Activated CD4-positive, alpha-beta T cell treated with anti-CD3 and anti-CD28 coated beads, Interleukin-10, Interleukin-2, amounts not matched to agents 100 ng/mL and 50 ng/mL, durations not matched to agents 16 hours and 8 hours (primary cell): ENCODE data around the gene MAP1LC3B.

Source experiments
- DNase-seq: peaks from one replicate; pipeline ENCODE4 v3.0.0-alpha.2; 2020

The MAP1LC3B gene

DNA sequence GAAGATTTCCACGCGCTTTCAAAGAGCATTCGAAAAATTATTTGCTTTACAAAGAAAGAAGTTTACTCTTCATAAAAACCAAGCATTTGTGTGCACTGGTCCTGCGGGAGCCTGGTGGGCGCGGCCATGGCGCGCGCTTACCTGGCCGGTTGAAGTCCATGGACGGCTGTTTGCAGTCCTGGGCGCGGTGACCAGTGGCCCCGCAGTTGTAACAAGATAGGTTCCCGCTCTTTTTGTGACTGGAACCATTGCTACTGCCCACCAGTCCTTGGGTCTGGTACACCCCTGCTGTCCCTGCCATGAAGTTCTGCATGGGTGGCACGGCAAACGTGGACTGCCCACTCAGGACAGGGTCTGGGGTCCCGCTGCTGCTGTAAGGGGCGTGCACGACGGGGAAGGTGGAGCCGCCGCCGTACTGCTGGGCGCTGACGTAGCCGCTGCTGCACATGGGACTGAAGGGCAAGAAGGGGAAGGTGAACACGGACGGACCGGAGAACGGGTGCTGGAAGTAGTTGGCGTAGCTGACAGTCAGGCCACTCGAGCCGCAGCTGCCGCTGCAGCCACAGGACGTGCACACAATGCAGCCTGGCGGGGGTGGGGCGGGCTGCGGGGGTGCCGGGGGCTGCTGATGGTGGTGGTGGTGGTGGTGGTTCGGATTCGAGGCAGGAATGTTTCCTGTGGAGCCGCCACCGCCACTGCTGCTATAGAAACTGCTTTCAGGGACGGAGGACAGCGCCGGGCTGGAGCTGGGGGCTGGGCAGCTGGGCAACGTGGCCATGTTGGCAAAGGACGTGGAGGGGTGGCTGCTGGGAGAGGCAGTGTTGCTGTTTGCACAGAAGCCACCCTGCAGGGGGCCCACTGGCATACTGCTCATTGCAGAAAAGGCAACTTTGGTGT, 19.5 kb downstream of the MAP1LC3B start:
- DNase-seq, result no peak

DNA sequence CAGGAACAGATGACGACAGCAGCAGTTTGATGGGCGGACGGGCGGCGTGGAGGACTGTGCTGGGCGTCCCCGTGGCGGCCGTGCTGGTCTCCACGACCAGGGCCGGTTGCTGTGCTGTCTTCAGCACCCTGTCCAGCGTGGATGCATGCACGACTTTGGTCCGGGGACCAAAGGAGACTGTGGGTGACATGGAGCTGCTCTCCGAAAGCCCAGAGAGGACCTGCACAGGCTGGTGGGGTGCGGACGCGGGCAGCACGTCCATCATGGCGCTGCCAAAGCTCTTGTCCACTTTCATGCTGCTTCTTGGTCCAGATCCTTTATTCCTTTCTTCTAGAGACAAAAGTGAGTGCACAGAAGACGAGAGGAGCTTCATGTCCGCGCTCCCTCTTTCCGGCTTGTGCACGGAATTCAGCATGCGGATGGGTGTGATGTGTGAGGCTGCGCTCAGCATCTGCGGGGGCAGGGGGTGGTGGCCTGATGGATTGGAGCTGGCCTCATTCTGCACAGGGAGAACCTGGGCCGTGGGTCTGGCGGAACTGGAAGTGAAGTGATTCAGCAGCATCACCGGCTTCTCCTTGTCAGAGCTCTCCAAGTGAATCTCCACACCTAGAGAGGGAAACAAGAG, 20.3 kb downstream of the MAP1LC3B start:
- no peak for DNase-seq

DNA sequence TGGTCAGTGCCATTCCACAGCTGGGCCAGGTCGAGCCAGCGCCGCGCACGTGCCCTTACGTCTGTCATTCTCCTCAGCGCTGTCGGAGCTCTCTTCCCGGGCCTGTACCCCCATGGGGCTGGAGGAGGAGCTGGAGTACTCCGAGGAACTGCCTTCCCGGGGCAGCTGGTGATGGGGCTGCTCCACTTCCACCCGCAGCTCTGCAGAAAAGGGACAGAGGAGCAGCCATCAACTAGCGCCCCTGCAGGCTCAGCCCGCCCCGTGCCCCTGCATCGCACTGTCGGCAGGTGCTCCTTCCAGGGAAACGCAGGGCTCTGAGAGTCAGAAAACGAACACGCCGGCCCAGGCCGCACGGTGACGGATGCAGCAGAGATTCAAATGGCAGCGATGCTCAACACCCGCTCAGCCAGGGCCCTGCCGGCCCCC, 20.9 kb downstream of the MAP1LC3B start:
- no peak for DNase-seq

DNA sequence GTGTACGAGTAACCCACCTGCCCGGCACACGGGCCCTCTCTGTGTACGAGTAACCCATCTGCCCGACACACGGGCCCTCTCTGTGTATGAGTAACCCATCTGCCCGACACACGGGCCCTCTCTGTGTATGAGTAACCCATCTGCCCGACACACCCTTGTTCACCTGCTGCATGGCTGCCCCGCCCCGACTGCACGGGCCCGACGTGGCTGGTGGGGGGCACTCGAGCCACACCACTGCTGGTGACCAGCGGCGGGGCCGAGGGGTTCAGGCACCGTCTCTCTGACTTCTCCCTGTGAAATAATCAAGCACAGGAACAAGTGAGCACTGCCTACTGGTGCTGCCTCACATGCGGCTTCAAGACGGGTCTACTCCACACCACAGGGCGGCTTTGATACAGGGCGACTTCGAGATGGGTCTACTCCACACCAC, 22.1 kb downstream of the MAP1LC3B start:
- DNase-seq, result peak; percentile 70

DNA sequence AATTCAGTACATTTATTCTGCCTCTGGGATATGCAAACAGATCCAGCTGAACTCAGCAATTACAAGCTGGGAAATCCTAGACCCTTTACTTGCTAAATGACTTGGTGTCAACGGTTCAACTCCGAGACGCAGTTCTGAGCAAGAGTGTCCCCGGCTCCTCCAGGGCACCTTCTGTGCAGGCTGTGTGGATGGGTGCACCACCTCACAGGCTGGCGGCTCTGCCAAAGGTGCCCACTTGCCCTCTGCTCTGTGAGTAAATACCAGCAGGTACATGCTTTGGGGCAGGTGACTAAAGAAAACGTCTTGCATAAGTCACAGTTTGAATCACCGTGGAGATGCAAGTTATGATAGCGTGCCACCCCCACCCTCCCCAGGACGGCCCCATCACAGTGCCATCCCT, 23.3 kb downstream of the MAP1LC3B start:
- DNase-seq, result no peak

DNA sequence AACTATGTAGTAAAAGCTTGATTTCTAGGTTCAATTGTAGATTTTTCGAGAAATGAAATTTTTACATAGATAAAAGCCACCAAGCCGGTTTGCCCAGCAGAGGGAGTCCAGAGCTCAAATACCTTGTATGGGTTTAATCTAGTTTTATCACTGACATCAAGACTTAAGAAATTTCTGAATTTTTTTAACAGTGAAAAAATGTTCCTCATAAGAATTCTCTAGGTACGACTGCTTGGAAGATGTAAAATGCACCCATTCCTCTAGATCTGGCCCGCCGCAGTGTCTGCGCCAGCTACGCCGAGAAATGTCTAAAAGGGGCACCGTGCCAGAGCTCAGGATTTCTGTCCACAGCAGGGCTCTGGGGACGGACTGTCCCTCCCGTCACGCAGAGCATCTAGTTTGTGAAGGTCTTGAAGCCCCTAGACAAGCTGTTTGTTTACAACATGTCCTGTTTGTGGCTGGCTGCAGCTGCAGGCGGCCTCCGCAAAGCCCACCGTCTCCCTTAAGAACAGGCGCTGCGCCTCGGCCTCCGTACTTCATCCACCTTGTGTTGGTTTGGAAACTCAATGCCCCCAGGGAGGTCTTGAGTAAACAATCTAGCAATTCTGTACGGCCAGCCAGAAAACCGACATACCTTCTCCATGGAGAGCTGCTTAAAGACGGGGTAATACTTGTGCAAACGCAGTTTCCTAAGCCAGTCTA, 24.8 kb downstream of the MAP1LC3B start:
- DNase-seq, result peak; percentile 40

DNA sequence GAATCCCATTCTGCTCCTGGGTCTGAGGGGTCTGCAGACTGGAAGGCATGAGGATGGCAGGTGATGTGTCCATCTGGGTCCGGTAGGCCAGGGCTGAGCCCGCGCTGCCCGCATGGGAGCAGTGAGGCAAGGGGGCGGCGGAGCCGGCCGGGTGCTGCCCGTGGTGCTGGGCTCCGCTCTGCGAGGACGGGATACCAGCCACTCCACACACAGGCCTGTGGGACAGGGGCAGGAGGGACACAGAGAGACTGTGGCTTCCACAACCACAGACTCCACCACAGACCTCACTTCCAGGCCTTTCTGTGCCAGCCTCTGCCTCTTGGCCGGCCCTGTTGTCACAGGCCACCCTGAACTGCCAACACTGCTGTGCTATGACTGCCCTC, 25.4 kb downstream of the MAP1LC3B start:
- DNase-seq, result no peak

DNA sequence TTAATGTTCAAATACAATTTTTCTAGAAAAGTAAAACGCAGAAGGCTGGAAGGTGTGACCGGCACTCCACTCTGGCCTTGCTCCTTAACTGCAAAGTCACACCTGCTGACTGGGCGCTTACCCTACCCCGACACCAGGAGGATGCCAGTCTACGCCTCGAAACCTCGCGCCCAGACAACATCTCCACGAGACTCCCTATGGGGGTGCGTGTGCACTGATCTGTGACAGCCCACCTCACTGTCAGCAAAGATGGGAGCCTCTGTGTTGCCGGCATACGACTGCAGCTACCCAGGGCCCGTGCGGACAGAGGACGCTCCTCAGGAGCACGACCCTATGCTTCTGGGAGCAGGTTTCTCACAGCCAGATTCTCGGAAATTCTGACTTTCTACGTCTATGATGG, 26.1 kb downstream of the MAP1LC3B start:
- DNase-seq, result no peak

DNA sequence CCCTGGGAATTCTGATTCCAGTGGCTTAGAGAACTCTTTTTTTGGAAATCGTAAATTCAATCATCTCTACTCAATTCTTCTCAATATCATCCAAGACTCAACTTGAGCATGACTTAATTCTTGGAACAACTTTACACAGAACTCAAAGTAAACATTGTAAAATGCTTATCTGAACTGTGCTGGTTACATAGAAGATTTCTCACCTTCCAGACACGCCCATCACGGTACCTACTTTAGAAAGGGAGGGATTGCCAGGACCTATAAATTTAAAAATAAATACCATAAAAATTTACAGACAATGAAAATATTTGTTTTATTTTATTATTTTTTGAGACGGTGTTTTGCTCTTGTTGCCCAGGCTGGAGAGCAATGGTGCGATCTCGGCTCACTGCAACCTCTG, 26.5 kb downstream of the MAP1LC3B start:
- no peak for DNase-seq

DNA sequence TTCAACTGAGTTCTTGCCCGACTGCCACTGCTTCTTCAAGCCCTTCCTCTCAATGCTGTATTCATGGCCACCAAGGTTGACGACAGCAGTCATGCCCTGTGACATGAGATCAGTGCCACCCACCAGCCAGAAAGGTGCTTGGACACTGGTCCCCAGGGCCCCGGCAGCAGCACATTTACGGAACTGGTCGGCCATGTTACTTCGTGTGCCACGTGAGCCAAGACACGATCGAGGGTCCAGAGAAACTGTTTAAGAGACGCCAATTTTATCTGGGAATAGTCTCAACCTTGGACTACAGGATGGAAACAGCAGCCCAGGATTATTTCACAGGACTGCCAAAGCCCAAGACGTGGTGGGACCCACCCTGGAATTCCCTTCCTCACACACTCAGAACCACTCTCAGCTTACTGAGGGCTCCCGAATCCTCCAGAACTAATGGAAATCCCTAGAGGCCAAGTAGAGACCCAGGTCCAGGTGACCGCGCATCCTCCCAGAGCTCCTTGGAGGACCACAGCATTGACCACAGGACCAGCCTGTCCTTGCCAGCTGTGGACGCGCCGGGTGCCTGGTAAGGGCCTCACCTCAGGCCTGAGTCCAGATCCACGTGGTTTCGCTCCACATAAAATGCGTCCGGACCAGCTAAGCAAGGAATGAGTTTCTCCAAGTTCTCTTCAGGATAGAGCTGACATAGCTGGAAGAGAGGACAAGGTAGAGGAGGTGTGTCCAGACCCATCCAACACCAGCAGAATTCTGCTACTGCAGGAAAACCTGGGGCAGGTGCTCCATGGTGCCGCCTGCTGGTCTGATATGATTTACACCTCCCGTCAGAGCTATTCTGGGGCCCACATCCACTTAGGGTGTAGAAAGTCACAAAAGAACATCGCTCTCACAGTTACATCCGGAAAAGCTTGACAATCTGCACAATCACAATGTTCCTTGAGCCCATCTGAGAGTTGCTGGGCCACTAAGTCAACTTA, 28.2 kb downstream of the MAP1LC3B start:
- DNase-seq, result no peak

DNA sequence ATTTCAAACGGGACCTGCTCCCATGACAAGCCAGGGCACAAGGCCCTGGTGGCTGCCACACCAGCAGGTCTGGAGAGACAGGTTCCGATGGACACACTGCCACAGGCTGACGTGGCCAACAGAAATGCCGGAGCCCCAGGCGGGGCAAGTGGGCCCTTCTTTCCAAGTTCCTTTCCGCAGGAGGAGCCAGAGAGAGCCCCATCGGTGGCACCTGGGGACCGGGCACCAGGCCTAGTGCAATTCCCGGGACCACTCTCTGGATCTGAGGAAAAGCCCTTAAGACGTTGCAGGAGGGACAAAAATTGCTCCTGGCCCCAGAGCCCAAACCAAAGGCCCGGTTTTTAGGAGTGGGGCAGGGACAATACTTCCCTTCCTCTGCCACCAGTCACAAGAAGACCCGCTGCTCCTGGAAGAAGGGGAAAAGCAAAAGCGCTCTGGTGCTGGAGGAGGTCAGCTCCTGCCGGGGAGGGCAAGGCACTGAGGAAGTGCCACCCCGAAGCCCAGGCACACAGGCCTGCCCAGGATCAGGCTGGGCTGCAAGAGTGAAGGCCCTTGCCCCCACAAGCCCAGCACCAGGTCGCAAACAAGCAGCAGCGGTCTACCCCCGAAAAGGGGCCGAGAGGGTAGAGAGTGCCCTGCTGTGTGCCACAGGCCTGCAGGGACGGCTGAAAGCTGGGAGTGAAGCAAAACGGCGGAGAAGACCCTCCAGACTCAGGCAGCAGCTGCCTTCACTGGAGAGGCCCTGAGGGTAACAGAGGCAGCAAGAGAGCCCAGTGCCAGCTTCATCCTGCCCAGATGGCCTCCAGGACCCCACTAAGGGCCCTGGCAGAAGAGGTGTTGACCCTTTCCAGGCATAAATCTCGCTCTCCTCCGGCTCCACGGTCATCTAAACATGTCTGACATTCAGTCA, 29.1 kb downstream of the MAP1LC3B start:
- no peak for DNase-seq

DNA sequence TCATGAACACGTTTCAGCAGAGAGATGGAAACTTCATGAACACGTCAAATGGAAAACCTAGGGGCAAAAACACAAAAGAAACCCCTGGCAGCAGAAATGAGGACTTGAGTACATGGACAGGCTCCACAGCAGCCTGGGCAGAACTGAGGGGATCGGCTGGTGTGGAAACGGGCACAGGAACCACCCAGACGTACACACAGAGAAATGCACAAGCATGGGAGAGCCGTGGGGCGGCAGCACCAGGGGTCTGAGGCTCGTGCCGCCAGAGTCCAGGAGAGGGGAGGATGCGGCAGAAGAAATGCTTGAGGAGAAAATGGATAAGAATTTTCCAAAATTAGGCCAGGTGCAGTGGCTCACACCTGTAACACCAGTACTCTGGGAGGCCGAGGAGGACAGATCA, 30.0 kb downstream of the MAP1LC3B start:
- no peak for DNase-seq

DNA sequence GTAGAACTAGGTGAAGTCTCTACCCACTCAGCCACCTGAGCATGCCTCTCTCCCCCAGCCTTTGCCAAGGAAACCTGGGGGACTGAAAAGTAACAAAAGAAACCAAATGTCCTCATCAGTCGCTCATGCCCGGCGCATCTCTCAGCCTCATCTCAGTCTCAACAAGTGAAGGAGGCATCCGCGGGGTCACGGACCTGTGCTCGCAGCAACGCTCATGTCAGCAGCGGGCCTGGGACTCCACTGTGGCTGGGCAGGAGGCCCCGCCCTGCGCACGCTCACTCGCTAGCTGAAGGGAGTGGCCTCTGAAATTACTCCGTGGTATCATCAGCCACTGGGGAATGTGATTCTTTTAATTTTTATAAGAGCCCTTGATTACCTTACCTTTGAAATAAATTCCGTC, 31.3 kb downstream of the MAP1LC3B start:
- no peak for DNase-seq

DNA sequence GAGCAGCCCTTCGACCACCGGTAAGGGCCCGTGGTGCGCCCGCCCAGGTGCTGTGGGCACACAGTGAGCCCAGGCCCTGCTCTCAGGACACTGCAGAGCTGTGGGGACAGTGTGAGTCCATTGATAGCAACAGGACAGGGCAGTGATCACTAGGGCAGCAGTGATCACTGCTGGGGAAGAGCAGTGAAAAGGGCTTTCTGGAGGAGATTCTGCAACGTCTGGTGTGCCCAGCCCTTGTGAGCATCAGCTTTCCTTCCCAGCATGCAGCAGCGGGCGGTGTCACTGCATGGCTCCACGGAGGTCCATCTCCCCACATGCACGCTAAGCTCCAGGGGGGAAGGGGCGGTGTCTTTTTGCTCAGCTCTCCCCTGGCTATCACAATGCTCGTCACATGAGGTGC, 32.1 kb downstream of the MAP1LC3B start:
- DNase-seq, result no peak

DNA sequence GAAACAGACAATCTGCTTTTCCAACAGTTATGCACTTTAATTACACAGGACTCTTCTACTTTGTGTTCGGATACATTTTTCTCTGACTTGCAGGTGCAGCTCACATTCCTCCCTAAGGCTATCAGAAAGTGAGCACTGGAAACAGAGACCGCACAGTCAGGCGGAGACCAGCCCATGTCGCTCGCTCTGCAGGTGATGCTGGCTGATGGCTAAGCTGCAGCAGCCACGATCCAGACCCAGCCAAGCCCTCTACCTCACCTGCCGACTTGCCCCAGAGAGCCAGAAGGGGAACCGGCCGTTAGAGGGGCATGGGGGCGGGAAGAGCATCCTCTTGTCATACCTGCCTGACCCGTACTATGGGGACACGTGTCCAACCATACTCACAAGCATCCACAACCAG, 33.8 kb downstream of the MAP1LC3B start:
- no peak for DNase-seq

DNA sequence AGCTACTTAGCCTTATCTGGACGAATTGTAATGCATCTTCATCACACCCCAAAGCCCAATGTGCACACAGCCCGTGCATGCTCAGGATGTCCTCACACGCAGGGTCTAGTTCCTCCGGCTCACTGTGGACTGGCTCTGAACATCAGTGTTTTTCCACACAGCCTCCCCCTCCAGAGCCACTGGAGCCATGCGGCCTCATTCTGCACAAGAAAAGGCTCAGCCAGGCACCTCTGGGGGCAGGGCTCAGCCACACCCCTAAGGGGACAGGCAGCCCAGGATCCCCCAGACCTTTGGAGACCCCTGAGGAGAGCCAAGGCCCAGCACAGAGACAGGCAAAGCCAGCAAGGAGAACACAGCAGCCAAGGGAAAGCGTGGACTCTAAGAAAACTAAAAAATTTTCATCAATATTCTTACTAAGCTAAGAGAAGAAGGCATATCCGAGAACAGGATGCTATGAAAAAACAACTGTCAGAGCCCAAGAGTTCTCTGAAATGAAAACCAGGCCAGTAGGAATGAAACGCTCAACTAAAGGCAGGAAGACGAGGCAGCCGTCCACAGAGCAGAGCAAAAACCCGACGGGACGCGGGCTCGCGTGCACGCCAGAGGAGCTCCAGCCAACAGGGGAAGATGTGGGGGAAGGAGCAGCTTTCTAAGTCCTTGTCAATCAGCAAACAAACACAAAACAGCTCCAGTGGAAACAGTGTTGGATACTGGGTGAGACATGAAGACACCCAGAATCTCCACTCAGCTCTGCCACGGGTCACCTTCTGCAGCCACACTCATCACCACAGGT, 34.5 kb downstream of the MAP1LC3B start:
- DNase-seq, result no peak

DNA sequence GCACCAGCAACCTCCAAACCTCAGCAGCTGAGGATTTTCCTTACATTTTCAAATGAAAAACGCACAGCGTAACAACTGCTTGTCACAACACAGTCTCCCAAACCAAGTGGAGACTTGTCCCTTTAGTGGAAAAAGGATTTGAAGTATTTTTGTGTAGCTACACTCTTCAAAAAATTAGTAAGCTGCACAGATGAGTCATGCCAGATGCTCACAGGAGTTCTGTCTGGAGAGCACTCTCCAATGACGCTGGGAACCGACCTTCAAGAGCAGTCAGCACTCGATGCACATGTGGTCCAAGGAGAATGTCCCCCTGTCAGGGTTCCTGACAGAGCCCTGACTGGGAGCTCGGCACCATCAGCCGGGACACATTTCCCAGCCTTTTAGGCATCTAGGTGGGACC, 39.8 kb downstream of the MAP1LC3B start:
- no peak for DNase-seq

DNA sequence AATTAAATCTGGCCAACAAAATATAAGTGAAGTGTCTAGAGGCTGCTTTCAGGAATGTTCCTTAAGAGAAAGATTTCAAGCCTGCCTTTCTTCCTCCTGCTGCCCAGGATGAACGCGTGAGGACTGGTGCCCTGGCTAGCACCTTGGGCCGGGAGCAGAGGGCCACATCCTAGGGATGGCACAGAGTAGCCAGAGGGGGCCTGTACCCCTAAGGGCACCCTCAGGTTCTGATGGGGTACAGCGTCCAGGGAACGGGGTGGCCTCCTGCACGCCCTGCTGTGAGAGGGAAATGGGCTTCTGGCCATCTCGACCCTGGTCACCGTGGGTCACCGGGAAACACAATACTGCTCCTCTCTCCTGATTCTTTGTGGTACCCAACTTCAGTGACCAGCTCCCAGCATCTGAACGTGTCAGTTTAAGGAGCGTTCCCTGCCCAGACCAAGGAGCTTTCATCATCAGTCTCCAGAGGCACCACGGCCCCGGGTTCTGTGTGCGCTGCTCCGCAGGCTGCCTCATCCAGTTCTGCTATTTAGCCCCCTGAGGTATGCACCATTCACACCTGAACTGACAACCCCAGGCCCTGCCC, 40.3 kb downstream of the MAP1LC3B start:
- no peak for DNase-seq

DNA sequence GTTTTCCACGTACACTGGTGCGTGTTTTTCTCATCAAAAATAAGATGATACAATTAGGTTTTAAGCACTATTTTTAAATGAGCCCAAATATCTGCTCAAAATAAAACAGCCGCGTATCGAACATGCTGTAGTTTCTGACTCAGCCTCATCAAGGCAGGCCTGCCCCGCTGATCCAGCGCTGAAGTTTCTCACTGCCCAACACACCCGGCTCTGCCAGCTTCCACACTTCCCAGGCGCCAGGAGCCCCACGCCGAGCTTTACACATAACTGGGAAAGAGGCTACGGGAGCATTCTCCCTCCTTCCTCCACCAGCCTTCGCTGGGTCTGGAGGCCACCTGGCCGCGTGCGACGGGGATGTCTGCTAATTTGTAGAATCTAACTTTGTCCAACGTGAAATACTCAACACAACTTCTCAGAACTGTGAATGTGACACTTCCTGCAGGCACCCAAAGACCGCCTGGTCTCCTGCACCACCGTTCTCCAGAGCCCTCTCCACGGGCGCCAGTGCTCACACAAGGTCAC, 42.1 kb downstream of the MAP1LC3B start:
- DNase-seq, result no peak
